ENCODE measurements around the gene FBLN1.
A peak's percentile ranks its signal among the peaks of the same experiment; 100 is the strongest.
"Not testable (repeated sequence)": the region's sequence is repeated elsewhere in the genome, so short reads cannot be mapped to it uniquely, and the experiment has no call there.

Gene FBLN1

DNA sequence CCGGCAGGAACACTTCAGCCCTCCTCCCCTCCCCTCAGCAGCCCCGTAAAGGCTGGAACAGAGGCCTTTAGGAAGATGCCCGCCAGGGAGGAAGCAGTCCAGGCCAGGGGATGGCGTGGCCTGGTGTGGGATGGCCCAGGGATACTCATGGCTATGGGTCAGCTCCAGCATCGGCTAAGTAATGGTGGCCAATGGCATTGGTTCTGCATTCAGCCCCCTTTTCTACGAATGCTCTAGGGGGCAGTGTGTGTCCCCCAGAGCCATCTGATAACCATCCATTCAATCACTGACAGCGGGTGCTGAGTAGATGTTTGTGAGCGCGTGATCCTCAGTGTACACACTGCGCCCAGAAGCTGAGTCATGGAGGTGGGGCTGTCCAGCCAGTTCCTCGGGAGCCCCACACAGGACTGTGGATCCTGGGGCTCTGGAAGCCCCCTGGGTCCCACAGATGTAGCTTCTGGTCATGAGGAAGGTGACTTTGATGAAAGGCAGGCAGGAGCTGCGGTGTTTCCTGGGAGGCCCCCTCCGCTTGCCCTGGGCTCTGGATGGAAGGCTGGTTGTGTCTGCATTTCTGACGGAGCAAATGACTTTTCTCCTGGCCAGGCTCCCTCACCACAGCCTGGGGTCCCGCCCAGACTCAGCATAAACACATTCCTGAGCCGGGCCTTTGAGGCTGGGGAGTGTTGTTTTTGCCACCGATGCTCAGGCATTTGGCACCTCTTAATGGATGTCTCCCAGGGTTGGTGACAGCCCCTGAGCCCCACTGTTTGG is 46.5 kb downstream of the FBLN1 start:
- DNase-seq = no peak

DNA sequence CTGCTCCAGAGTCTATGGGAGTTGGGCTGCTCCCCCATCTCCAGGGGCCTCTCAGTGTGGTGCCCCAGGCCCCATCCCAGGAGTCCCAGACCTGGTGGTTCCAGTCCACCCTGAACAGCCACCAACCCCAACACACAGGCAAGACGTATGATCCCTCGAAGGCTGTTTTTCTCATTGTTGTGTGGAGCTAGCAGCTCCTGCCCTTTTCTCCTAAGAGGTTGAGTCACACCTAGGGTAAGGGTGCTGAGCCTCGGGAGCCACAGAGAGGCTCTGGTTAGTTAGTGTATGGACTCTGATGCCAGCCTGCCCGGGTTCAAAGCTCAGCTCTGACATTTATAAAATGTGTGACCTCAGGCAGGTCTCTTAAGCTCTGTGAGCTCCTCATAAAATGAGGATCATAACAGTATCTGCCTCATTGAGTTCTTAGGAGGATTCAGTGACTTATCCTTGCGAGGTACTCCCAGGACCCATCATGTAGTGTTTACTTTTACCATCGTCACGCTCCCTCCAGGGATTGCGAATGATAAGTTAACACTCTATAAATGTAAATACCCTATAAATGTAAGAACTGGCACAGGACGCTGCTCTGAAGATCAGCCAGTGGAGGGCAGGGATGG is 47.2 kb downstream of the FBLN1 start:
- DNase-seq = no peak

DNA sequence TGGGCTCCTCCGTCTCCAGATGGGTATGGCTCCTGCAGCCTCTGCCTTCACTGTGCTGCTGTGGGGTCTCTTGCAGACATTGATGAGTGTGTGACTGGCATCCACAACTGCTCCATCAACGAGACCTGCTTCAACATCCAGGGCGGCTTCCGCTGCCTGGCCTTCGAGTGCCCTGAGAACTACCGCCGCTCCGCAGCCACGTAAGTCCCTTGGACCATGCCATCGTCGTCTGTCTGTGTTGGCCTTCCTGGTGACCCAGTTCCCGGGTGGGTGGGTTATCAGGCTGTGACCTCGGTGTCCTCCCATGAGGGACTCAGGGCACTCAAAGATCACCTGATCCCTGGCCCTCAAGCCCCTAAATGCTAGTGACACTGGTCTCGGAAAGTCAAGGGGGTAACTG is 47.7 kb downstream of the FBLN1 start:
- DNase-seq = no peak

DNA sequence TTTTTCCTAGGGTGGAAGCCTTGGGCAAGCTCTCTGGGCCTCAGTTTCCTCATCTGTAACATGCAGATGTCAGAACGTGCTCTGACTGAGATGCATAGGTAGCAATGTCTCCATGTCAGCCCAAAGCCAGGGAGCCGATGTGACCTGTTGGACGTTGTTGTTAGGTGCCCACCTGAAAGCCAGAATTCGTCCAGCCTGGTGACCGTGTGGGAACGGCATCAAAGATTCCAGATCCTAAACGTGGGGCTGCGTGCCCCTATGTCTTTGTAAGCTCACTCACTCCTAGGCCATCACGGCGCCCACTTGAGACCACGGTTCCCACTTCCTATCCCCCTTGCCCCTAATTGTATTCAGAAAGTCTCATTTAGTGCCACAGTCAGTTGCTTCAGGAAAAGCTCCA is 48.2 kb downstream of the FBLN1 start:
- DNase-seq = no peak

DNA sequence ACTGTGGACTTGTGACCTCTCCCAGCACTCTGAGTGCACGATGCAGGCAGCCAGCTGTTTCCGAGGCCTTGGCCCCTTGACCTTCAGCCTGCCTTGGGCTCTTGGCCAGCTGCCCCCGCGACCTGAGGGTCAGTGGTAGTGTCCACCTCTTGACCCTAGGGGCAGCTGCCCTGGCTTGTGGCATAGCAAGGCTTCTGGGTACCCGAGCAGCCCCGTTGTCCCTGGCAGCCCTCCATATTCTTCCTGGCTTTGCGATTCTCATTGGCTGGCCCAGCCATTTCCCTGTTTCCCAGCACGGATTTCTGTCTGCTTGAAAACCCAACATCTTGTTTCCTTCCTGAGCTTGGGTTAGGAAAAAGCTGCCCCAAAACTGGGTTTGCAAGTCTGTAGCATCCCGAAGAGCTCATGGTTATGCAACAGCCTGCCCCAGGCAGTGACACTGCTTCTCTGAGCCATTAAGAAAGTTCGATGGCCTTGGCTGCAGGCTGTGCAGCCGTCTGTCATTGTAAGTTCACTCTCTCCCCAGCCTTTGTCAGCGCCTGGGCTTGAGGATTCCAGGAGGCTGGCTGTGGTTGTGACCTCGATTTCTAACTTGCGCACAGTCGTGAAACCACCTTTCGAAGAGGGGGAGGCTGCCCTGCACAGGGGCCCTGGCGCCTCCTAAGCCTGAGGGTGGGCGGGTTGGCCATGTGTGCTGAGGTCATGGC is 48.8 kb downstream of the FBLN1 start:
- DNase-seq = no peak

DNA sequence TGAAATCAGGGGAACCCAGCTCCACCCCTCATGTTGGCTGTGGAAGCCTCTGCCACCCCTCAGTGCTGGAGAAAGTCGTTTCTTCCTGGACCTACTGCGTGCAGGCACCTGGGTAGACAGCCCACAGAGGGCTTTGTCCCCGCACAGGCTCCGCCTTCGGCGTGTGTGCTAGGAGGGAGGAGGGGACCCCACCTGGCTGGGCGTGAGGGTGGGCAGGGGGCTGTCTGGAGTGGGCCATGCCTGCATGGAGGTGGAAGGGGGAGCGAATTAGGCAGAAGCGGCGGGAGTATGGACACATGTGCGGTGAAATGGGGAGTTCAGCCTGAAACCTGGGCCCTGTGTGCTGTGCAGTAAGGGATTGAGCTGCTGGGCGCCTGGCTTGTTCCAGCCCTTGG is 49.3 kb downstream of the FBLN1 start:
- DNase-seq = no peak

DNA sequence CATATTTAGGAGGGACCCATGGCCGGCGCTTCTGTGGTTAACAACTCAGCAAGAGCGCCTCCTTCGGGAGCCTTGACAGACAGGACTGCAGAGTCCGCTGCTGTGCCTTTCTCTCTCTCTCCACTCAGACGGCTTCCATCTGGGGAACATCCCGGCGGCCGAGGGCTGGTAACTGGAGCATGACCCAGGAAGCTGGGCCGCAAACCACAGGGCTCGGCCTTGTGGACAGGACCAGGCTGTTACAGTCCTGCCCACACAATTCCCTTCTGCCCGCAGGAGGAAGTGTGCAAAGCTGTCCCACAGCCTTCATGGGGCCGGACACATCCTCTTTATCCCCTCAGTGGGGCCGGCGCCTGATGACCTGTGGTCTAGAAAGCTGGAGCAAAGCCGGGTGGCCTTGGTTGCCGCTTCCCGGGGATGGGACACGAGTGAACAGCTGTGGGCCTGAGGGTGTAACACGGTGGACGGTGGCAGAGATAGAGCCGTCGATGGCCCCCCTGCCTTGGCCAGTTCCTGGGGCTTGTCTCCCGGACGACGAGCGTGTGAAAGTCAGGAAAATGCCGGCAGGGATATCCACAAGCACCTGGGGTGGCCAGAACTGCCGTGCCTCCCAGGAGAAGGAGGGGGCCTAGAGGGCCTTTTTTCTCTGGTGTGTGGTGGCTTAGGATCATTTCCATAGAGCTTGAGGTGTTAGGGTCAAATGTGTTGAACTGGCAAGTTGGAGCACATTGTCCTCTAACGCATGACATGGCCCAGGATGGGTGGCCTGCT is 50.1 kb downstream of the FBLN1 start:
- DNase-seq = no peak

DNA sequence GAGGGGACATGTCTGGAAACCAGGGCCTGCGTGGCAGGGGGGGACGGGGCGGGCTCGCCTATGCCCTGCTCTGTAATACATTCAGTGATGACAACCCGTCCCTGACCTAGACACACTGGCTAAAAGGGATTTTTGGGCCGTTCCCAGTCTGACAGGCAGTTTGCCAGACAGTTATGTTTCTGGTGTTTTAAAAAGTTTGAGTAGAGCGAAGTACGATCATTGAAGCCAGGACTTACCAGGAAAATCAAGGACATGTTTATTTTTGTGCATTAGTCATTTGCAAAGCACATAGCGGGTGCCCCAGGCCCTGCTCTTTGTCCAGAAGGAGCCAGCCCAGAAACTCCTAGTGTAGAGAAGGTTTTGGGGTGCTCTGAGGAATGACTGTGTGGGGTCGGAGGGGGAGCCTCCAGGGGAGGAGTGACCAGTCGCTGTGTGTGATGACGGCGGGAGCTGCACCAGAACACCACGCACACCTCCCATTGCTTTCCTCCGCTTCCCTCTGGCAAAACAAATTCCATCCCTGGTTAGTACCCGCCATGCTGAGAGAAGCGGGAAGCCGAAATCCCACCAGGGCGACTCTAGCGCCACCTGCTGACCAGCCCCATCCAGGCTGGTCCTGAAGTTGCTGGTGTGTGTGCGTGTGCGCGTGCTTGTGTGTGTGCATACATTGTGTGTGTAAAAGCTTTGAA is 50.8 kb downstream of the FBLN1 start:
- DNase-seq = peak; percentile 17 to 34

DNA sequence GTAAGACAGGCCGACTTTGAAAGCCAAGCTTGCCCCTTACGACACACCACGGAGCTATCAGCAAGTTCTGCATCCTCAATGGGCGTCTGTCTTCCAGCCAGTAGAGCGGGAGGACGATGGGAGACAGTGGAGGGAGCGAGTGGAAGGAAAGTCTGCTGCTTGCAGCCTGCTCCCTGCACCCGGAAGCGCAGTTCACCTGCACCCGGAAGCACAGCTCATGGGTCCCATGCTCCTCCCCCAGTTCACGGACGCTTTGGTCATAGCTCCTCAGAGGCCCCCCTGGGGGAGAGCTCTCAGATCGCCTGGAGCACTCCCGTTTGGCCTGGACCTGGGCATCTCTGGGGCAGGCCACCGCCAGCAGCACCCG is 51.3 kb downstream of the FBLN1 start:
- DNase-seq = no peak

DNA sequence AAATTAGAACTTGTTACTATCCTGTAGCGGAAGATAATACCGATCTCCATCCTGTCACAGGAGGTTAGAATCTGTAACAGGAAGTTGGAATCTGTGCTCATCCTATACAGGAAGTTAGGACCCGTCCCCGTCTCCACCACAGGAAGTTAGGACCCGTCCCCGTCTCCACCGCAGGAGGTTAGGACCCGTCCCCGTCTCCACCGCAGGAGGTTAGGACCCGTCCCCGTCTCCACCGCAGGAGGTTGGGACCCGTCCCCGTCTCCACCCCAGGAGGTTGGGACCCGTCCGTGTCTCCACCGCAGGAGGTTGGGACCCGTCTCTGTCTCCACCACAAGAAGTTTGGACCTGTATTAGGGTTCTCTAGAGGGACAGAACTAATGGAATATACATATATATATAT is 52.2 kb downstream of the FBLN1 start:
- no peak for DNase-seq

DNA sequence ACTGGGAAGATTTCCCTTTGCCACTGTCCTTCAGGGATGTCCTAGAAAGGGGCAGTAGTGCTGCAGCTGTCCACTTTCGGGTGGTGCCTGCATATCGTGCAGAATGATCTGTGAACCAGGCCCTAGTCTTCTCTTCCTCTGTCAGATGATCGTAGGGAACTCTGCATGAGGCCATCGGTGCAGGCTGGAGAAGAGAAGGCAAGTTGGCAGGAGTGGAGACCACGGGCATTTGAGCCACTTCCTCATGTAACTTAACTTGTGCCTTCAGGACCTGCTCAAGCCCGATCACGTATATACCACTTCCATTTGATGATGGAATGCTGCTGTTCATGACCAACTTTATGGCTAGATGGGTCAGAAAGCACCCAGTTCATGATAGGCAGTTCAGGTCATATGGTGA is 55.2 kb downstream of the FBLN1 start:
- not testable (repeated sequence) for DNase-seq

DNA sequence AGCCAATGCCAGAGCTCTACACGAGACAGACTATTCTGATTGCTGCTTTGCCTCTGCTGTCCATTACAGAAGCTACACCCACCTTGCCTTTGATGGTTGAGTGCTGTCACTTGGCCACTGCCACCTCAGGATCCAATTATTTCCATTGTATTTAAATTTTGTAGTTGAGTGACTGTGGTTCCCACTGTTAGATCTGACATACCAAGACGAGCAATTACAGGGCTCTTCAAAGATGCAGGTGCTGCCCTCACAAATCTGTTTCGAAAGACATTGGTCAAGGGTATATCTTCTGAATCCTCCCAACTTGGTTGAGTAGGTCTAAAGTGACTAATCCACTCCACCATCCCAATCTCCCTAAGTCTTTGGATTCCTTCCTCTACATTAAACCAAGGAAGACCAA is 57.4 kb downstream of the FBLN1 start:
- not testable (repeated sequence) for DNase-seq

DNA sequence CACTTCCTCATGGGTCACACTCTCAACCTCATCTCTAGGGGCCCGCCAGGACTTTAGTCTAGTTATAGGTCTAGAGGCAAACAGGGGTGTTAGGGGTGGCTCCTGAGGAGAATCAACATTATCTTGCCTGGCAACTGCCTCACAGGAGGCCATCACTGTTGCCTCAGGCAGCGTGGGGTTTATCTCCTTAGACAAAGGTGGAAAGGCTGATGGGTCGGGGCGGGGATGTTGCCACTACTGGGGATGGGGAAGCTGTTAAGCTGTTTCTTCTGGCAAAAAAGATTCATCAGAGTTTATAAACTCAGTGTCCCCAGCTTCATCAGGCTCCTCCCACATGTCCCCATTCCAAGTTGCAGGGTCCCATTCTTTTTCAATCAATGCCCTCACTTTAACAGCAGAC is 58.1 kb downstream of the FBLN1 start:
- not testable (repeated sequence) for DNase-seq

DNA sequence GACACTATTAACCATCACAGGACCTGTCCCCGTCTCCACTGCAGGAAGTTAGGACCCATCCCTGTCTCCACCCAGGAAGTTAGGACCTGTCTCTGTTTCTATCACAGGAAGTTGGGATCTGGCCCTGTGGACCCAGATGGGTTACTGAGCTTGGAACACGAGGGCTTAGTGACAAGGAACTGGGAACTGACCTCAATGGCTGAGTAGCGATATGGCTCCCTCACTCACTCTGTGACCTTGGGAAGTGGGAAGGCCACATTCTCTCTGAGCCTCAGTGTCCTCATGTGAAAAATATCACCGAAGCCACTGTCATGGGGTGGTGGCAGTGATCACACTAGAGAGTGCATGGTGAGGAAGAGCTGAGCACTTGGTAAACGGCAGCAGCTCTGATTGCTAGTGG is 59.4 kb downstream of the FBLN1 start:
- DNase-seq = no peak

DNA sequence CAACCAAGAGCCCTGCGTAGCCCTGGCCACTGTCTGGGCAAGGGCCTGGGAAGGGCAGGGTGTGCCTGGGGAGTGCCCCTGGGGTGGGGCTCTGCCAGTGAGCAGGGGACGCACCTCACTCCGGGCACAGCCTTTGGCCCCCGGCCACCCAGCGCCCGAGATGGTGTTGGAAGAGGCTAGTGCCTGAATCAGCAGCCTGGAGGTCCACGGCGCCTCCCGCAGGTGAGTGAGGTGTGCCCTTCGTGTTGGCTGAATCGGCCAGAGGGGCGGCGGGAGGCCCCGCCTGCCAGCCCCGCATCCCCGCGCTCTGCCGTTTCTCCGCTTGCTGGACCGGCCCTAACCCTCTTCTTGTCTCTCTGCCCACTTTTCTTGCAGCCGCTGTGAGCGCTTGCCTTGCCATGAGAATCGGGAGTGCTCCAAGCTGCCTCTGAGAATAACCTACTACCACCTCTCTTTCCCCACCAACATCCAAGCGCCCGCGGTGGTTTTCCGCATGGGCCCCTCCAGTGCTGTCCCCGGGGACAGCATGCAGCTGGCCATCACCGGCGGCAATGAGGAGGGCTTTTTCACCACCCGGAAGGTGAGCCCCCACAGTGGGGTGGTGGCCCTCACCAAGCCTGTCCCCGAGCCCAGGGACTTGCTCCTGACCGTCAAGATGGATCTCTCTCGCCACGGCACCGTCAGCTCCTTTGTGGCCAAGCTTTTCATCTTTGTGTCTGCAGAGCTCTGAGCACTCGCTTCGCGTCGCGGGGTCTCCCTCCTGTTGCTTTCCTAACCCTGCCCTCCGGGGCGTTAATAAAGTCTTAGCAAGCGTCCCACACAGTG is 60.1 kb downstream of the FBLN1 start:
- no peak for DNase-seq

DNA sequence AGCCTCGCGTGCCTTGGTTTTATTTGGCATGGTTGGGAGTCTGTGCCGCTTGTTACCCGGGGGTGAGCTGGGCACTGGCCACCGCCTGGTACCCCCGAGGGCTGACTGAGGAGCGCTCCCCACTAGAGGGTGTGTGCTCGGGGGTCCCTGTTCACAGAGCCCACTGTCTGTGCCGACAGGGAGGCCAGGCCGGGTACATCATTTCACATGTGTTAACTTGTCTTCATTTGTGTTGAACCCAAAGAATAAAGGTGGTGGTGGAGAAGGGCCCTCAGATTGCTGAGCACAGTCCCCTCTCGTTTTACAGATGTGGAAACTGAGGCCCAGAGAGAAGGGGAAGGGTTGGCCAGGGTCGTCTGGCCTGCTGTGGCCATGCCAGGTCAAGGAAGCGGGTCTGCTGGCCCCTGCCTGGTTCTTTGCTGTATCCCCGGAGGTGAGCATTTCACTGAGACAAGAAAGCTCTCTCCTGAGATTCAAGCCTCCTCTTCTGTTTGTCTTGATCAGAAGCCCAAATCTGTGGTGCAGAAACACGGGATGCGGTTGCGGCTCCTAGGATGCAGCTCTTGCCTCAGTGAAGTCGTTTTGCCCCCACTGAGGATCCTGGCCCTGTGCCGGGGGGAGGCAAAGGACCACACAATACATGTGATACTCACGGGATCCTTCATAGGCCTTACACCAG is 60.8 kb downstream of the FBLN1 start:
- DNase-seq = no peak

DNA sequence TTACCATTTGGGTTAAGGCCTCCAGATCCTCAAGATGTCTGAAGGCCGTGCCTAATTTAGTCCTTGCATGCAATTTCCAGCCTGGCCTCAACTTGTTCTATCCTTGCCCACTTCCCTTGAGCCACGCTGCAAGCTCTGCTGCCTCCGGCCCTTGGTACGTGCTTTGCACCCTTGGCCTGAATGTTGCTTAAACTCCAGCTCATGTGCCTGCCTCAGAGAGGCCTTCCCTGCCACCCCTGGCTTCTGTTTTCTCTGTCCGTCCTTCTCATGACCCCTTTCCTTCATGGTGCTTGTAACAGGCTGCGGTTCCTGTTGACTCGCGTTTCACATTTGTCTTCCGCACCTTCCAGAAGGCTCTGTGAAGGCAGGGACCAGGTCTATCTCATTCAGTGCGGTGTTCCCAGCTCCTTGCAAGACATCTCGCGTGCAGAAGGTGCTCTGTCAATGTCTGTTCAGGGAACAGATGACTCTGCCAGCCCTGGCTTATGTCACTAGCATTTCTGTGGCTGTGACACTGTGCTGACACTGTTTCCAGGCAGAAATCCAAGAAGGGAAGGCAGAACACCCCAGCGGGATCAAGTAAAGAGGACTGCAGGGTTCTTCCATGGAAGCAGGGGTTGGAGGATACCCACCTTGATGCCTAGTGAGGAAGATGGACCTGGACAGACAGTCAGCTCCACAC is 61.8 kb downstream of the FBLN1 start:
- no peak for DNase-seq

DNA sequence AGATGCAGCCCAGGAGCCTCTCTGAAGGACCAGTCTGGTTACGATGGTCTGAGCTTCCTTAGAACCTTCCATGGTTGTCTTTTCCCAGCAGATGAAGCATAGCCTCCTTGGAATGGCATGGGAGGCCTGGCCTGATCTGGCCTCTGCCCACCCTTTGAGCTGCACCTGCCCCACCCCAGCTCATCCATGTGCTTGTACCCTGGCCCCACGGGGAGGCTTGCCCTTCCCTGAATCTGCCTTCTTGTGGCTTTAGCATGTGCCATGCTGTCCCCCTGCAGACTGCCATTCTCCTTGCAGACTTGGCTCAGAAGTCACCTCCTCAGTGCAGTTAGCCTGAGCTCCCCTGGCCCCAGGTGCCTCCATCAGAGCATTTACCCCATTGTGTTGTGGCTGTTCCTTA is 62.5 kb downstream of the FBLN1 start:
- no peak for DNase-seq

DNA sequence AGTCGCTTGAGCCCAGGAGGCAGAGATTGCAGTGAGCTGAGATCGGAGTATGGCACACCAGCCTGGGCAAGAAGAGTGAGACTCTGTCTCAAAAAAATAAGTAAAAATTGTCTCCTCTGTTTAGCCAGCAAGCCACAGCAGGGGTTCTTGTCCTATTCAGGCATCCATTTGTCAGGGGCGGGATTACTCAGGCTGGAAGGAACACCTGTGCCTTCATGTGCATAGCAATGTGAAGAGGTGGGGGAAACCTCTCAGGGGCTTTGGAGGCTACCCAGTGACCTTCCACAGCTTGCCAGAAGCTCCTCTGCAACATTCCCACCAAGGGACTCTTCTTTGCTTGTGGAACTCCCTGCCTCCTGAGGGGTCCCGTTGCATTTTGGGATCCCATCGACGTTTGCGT is 63.3 kb downstream of the FBLN1 start:
- DNase-seq = no peak

DNA sequence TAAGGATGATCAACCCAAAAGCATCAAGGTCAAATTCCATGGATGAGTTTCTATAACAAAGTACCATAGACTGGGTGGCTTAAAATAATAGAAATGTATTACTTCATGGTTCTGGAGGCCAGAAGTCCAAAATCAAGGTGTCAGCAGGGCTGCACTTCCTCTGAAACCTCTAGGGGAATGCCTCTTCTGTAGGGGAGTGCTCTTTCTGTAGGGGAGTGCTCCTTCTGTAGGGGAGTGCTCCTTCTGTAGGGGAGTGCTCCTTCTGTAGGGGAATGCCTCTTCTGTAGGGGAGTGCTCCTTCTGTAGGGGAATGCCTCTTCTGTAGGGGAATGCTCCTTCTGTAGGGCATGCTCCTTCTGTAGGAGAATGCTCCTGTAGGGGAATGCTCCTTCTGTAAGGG is 65.5 kb downstream of the FBLN1 start:
- no peak for DNase-seq

DNA sequence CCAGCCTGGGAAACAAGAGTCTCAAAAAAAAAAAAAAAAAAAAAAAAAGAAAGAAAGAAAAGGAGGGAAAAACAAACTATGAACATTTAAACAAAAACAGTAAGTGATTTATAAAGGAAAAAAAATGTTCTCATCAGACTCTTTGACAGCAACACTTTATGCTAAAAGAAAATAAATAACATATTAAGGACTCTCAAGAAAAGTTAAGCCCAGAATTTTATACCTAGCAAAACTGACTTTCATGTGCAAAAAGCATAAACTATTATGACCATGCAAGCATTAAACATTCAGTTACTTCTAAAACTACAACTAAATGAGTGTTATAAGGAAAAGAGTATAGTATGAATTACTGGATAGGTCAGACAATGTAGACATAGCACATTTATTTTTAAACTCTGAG is 68.4 kb downstream of the FBLN1 start:
- no peak for DNase-seq

All from bone marrow (tissue), 2 donors.